IPS-18a (cell line): ENCODE results near the gene CMIP.
"Not testable (repeated sequence)": the region's sequence is repeated elsewhere in the genome, so short reads cannot be mapped to it uniquely, and the experiment has no call there.

Source experiments
- H3K27ac ChIP-seq: one replicate; pipeline ENCODE4 v1.5.1; 2013; ENCODE audit warnings: low read length
- H3K27me3 ChIP-seq: one replicate; pipeline ENCODE4 v1.6.1; 2013; ENCODE audit warnings: mild to moderate bottlenecking, low read length; ENCODE audit not compliant: control insufficient read depth, insufficient read depth
- H3K36me3 ChIP-seq: one replicate; pipeline ENCODE4 v1.6.1; 2013; ENCODE audit warnings: low read depth, low read length; ENCODE audit not compliant: control insufficient read depth
- H3K4me1 ChIP-seq: one replicate; pipeline ENCODE4 v1.6.1; 2013; ENCODE audit warnings: low read depth, low read length; ENCODE audit not compliant: control insufficient read depth
- H3K4me3 ChIP-seq: one replicate; pipeline ENCODE4 v1.5.1; 2013; ENCODE audit warnings: low read length
- H3K9ac ChIP-seq: one replicate; pipeline ENCODE4 v1.6.1; 2013; ENCODE audit warnings: mild to moderate bottlenecking, low read length, moderate library complexity
- H3K9me3 ChIP-seq: one replicate; pipeline ENCODE4 v1.6.1; 2013; ENCODE audit warnings: low read depth, low read length; ENCODE audit not compliant: control insufficient read depth

The CMIP gene

GRCh38 chr16:81520151-81520470 lies 75.5 kb downstream of the CMIP start:
- Histone ChIP-seq H3K4me3 (no peak overlapping the region), H3K9me3 (no peaks in the 10 kb centered on the region), H3K27ac (no peak overlapping the region), H3K4me1 (no peaks in the 10 kb centered on the region), H3K27me3 (no peaks in the 10 kb centered on the region), H3K36me3 (no peaks in the 10 kb centered on the region), H3K9ac (no peak overlapping the region)

GRCh38 chr16:81520560-81521135 lies 76.0 kb downstream of the CMIP start:
- H3K4me1 ChIP-seq, result no peaks in the 10 kb centered on the region
- no peaks in the 10 kb centered on the region for H3K36me3 ChIP-seq

GRCh38 chr16:81521141-81521626 lies 76.6 kb downstream of the CMIP start:
- H3K9me3 ChIP-seq, result no peaks in the 10 kb centered on the region
- H3K9ac ChIP-seq, result no peak overlapping the region
- no peaks in the 10 kb centered on the region for H3K36me3 ChIP-seq
- H3K27me3 ChIP-seq, result no peaks in the 10 kb centered on the region
- no peaks in the 10 kb centered on the region for H3K4me1 ChIP-seq
- no peak overlapping the region for H3K4me3 ChIP-seq
- H3K27ac ChIP-seq, result no peak overlapping the region

More at GRCh38 chr16:81520560-81521135, 76.0 kb downstream of the CMIP start:
- Histone ChIP-seq H3K27ac (no peak overlapping the region), H3K9me3 (no peaks in the 10 kb centered on the region), H3K4me3 (no peak overlapping the region), H3K27me3 (no peaks in the 10 kb centered on the region), H3K9ac (no peak overlapping the region)

GRCh38 chr16:81522108-81522701 lies 77.6 kb downstream of the CMIP start:
- Histone ChIP-seq H3K36me3 (no peaks in the 10 kb centered on the region), H3K27ac (no peak overlapping the region), H3K4me3 (no peak overlapping the region), H3K27me3 (no peaks in the 10 kb centered on the region), H3K9ac (no peak overlapping the region), H3K9me3 (no peaks in the 10 kb centered on the region), H3K4me1 (no peaks in the 10 kb centered on the region)

DNA sequence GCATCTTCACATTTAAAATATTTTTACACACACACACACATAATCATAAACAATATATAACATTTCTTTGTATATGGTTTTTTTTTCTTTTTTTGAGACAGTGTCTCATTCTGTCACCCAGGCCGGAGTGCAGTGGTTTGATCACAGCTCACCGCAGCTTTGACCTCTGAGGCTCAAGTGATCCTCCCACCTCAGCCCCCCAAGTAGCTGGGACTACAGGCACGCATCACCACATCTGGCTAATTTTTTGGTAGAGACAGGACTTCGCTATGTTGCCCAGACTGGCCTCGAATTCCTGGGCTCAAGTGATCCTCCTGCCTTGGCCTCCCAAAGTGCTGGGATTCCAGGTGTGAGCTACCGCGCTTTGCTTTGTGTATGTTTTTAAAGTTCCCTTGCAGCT lies 78.2 kb downstream of the CMIP start:
- H3K4me1 ChIP-seq, H3K4me3 ChIP-seq, H3K27ac ChIP-seq, H3K27me3 ChIP-seq, H3K9me3 ChIP-seq, H3K9ac ChIP-seq, H3K36me3 ChIP-seq: not testable (repeated sequence)

GRCh38 chr16:81523387-81524115 lies 78.9 kb downstream of the CMIP start:
- Histone ChIP-seq H3K9me3 (no peaks in the 10 kb centered on the region), H3K36me3 (no peaks in the 10 kb centered on the region), H3K9ac (no peak overlapping the region), H3K27me3 (no peaks in the 10 kb centered on the region), H3K27ac (no peak overlapping the region), H3K4me1 (no peaks in the 10 kb centered on the region), H3K4me3 (no peak overlapping the region)

DNA sequence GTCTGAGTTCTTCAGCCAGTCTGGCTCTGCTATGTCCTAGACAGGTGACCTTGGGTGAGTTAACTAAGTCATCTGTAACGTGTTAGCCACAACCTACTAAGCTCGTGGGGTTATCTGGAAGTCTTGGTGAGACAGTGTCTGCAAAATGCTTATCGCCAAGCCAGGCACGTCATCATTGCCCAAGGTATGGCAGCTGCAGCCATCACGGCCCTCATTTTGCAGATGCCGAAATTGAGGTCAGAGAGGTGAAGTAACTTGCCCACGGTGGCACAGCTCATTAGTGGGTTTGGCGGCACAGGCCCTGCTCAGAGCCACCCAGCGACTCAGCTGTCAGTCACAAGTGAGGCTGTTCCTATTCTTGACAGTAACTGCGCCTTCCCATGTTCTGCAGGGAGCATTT lies 79.8 kb downstream of the CMIP start:
- Histone ChIP-seq H3K4me3 (no peak overlapping the region), H3K27me3 (no peaks in the 10 kb centered on the region), H3K9me3 (no peaks in the 10 kb centered on the region), H3K9ac (no peak overlapping the region), H3K36me3 (no peaks in the 10 kb centered on the region), H3K4me1 (no peaks in the 10 kb centered on the region), H3K27ac (no peak overlapping the region)

DNA sequence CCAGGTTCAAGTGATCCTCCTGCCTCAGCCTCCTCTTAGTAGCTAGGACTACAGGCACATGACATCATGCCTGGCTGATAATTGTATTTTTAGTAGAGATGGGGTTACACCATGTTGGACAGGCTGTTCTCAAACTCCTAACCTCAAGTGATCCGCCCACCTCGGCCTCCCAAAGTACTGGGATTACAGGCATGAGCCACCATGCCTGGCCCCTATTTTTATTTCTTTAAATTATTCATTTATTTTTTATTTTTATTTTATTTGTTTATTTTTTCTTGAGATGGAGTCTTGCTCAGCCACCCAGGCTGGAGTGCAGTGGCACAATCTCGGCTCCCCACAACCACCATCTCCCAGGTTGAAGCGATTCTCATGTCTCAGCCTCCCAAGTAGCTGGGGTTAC lies 80.3 kb downstream of the CMIP start:
- not testable (repeated sequence) for H3K27me3 ChIP-seq, H3K27ac ChIP-seq, H3K36me3 ChIP-seq, H3K4me3 ChIP-seq, H3K9me3 ChIP-seq, H3K4me1 ChIP-seq, H3K9ac ChIP-seq

- no peaks in the 10 kb centered on the region for H3K36me3 ChIP-seq
- no peak overlapping the region for H3K27ac ChIP-seq
These were observed 81.6 kb downstream of the CMIP start for GRCh38 chr16:81526199-81526598.

DNA sequence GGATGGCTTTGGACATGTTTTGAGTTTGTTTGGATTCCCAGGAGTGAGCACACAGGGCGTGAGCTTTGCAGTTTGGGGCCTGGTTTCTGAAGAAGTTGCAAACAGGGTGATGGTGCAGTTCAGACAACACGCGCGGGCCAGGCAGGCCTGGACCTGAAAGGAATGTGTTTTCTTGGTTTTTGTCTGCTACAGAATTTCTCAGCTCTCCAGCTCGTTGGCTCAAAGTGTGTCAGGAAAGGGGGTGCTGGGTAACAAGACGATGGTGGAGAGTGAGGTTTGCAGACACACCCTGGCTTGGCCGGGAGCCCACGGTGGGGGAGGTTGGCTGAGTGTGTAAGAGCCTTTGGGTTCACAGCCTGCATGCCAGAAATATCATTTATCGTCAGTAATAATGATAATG lies 82.3 kb downstream of the CMIP start:
- H3K27ac ChIP-seq, result no peak overlapping the region
- no peak overlapping the region for H3K9ac ChIP-seq
- no peak overlapping the region for H3K4me3 ChIP-seq
- no peaks in the 10 kb centered on the region for H3K27me3 ChIP-seq
- no peaks in the 10 kb centered on the region for H3K4me1 ChIP-seq
- H3K36me3 ChIP-seq, result no peaks in the 10 kb centered on the region
- no peaks in the 10 kb centered on the region for H3K9me3 ChIP-seq

More at GRCh38 chr16:81526199-81526598, 81.6 kb downstream of the CMIP start:
- Histone ChIP-seq H3K9me3 (no peaks in the 10 kb centered on the region), H3K4me1 (no peaks in the 10 kb centered on the region), H3K9ac (no peak overlapping the region), H3K4me3 (no peak overlapping the region), H3K27me3 (no peaks in the 10 kb centered on the region)

DNA sequence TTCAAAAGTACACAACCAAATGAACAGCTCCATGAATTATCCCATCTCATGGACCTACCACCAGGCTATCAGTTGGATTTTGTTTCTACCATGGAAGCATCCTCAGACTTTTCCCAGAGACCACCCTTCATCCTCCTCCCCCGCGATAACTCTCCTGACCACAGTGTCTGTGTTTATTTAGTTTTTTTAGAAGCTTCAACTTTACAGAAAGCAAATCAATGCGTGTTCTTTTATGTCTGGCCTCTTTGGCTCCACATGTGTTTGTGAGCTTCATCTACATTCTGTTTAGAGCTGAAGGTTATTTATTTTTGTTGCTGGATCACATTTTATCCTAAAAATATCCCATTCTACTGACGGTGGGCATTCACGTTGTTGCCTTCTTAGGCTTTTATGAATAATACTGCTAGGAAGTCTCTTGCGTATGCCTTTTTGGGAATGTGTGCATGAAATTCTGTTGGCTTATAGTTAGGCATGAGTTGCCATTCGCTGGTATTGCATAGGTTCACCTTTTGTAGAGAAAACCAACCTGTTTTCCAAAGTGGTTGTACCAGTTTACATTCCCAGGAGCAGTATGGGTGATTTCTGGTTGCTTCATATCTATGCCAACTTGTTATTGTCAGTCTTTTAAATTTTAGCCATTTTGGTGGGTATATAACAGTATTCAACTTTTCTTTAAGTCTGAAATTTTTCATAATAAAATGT lies 83.0 kb downstream of the CMIP start:
- H3K9ac ChIP-seq, result no peak overlapping the region
- no peak overlapping the region for H3K27ac ChIP-seq
- no peaks in the 10 kb centered on the region for H3K4me1 ChIP-seq
- H3K9me3 ChIP-seq, result no peaks in the 10 kb centered on the region
- no peaks in the 10 kb centered on the region for H3K27me3 ChIP-seq
- H3K4me3 ChIP-seq, result no peak overlapping the region
- H3K36me3 ChIP-seq, result no peaks in the 10 kb centered on the region
